Measurements from ENCODE around the gene DCAKD.

DCAKD gene

GRCh38 chr17:45029758-45030423, 21.5 kb downstream of the DCAKD start:
- no peak for DNase-seq

- DNase-seq: no peak
Observed at GRCh38 chr17:45029096-45029495, 22.3 kb downstream of the DCAKD start.

GRCh38 chr17:45022655-45023339, 28.6 kb downstream of the DCAKD start:
- no peak for DNase-seq

GRCh38 chr17:45022288-45022648, 29.2 kb downstream of the DCAKD start:
- no peak for DNase-seq

- peak; percentile 27 for DNase-seq
Observed at GRCh38 chr17:45021607-45022287, 29.7 kb downstream of the DCAKD start.

GRCh38 chr17:45020354-45021138, 30.9 kb downstream of the DCAKD start:
- DNase-seq: no peak

- DNase-seq: no peak
Observed at GRCh38 chr17:45018848-45019711, 32.4 kb downstream of the DCAKD start.

- DNase-seq: no peak
Observed at GRCh38 chr17:45018514-45018847, 33.0 kb downstream of the DCAKD start.

- no peak for DNase-seq
Observed at GRCh38 chr17:45016823-45017222, 34.6 kb downstream of the DCAKD start.

- no peak for DNase-seq
Observed at GRCh38 chr17:45016237-45016636, 35.2 kb downstream of the DCAKD start.

- no peak for DNase-seq
Observed at GRCh38 chr17:45013021-45013997, 38.1 kb downstream of the DCAKD start.

GRCh38 chr17:45011767-45012166, 39.7 kb downstream of the DCAKD start:
- no peak for DNase-seq

- no peak for DNase-seq
Observed at GRCh38 chr17:45009676-45010467, 41.6 kb downstream of the DCAKD start.

- no peak for DNase-seq
Observed at GRCh38 chr17:45008216-45008615, 43.2 kb downstream of the DCAKD start.

GRCh38 chr17:45006927-45007461, 44.4 kb downstream of the DCAKD start:
- no peak for DNase-seq

- no peak for DNase-seq
Observed at GRCh38 chr17:45005700-45006099, 45.7 kb downstream of the DCAKD start.

- DNase-seq: no peak
Observed at GRCh38 chr17:45004388-45004787, 47.0 kb downstream of the DCAKD start.

- DNase-seq: no peak
Observed at GRCh38 chr17:45003877-45004276, 47.6 kb downstream of the DCAKD start.

GRCh38 chr17:45001310-45001709, 50.1 kb downstream of the DCAKD start:
- DNase-seq: no peak

- DNase-seq: no peak
Observed at GRCh38 chr17:44999433-44999832, 52.0 kb downstream of the DCAKD start.
